Fibroblast of the aortic adventitia (primary cell): Measurements from ENCODE around the gene CEACAM5. TPM values are rescaled to one million over a fixed set of nuclear protein-coding genes. Genes with fewer than 3 reads are reported as not detected.
"Not testable (repeated sequence)": the region's sequence is repeated elsewhere in the genome, so short reads cannot be mapped to it uniquely, and the experiment has no call there.

Experiments
- DNase-seq: peaks from one replicate; pipeline ENCODE4 v3.0.0-alpha.2; 2010; ENCODE audit warnings: low read depth
- H3K4me3 ChIP-seq: 2 replicates; pipeline ENCODE4 v1.5.1; 2011; ENCODE audit warnings: low read depth, mild to moderate bottlenecking, control low read depth, low read length, moderate library complexity
- total RNA-seq: library from RNA; depleted of rRNA; stranded (reverse); fragments of >200 nt; gene quantifications from 2 replicates; pipeline ENCODE4 v1.2.3, GENCODE V29; 2012; ENCODE audit warnings: low replicate concordance
- TF ChIP-seq, protein P1 (sequence below): IDR thresholded peaks from 2 replicates; pipeline ENCODE4 v1.5.1; 2011; ENCODE audit warnings: mild to moderate bottlenecking, low read length, control low read depth, inconsistent platforms; ENCODE audit not compliant: insufficient read depth

The CEACAM5 gene
- total RNA-seq, 1 donor: not detected

DNA sequence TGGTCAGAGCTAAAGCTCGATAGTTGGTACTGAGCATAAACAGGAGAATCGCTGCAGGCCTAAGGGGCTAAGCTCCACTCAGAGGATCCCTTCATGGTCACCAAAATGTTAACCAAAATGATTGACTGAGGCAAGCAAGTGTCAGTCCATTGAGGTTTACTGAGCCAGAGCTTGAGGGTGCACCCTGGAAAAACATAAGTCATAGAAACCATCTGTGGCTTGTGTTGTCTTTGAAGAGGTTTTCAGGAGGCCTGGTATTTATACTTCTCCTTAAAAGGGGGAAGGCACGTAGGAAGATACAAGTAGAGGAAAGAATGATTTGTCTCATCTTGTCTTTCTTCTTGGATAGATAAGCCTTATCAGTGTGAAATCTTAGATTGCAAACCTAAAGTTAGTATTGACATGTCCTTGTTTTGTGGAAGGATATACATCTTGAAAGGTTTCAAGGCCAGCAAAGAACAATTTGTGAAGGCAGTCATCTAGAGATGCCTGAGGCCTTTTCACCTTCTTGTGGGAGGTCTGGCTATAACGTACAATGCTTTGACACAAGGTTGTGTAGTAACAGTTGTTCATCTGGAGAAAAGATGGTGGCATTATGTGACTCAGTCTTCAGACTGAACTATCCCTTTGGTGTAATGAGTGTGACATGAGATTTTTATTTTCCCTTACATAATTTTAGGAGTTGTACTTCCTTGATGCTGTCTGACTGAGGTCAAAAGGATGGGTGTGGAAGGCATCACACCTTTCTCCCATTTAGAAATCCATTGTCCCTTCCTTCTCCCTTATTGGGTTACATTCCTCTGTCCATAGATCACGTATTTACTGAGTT is 32.2 kb downstream of the CEACAM5 start:
- TF ChIP-seq, protein P1, sequence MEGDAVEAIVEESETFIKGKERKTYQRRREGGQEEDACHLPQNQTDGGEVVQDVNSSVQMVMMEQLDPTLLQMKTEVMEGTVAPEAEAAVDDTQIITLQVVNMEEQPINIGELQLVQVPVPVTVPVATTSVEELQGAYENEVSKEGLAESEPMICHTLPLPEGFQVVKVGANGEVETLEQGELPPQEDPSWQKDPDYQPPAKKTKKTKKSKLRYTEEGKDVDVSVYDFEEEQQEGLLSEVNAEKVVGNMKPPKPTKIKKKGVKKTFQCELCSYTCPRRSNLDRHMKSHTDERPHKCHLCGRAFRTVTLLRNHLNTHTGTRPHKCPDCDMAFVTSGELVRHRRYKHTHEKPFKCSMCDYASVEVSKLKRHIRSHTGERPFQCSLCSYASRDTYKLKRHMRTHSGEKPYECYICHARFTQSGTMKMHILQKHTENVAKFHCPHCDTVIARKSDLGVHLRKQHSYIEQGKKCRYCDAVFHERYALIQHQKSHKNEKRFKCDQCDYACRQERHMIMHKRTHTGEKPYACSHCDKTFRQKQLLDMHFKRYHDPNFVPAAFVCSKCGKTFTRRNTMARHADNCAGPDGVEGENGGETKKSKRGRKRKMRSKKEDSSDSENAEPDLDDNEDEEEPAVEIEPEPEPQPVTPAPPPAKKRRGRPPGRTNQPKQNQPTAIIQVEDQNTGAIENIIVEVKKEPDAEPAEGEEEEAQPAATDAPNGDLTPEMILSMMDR: no peak
- DNase-seq: no peak
- H3K4me3 ChIP-seq: no peak overlapping the region

- H3K4me3 ChIP-seq: no peak overlapping the region
- DNase-seq: no peak
- TF ChIP-seq, protein P1: no peak
These were observed 32.8 kb downstream of the CEACAM5 start for GRCh38 chr19:41741244-41741554.

DNA sequence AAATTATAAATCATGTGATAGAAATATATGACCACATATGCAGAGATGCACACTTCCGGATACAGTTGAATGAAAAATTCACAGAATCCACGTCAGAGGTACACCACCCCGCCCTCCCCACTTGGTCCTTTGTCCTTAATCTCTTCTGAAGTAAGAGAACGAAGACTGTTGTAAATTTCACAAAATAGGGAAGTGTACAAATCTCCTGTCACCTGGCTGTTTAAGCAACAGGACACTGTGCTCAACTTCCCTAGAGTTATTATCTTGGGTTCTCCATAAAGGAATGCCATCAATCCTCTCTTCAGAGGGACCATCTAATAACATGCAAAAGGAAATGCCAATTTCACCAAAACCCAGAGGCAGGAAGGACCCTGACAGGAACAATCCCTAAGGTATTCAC is 36.4 kb downstream of the CEACAM5 start:
- no peak for DNase-seq
- no peak overlapping the region for H3K4me3 ChIP-seq
- TF ChIP-seq, protein P1: no peak

GRCh38 chr19:41745756-41746155 is 37.3 kb downstream of the CEACAM5 start:
- TF ChIP-seq, protein P1: no peak
- no peak for DNase-seq

GRCh38 chr19:41746593-41747227 is 38.3 kb downstream of the CEACAM5 start:
- DNase-seq: peak; percentile 57
- no peak overlapping the region for H3K4me3 ChIP-seq
- TF ChIP-seq, protein P1: peak; percentile 59

More at GRCh38 chr19:41745756-41746155, 37.3 kb downstream of the CEACAM5 start:
- no peak overlapping the region for H3K4me3 ChIP-seq

DNA sequence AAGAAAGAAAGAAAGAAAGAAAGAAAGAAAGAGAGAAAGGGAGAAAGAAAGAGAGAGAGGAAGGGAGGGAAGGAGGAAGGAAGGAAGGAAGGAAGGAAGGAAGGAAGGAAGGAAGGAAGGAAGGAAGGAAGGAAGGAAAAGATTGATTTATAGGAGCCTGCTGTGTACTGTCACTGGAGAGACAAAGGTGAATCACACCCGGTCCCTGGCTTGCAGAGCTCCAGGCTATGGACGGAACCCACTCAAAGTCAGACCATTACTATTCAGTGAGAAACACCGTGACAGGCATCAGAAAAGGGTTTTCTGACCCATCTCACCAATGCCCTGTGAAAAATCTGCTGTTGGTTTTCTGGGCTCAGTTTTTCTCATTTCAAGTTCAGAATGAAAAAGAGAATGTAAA is 39.6 kb downstream of the CEACAM5 start:
- no peak overlapping the region for H3K4me3 ChIP-seq
- no peak for DNase-seq
- TF ChIP-seq, protein P1: no peak

GRCh38 chr19:41750248-41751134 is 42.1 kb downstream of the CEACAM5 start:
- H3K4me3 ChIP-seq, DNase-seq: not testable (repeated sequence)
